CD14-positive monocyte (primary cell): ENCODE results near the gene SULT2B1. TPM values are rescaled to one million over a fixed set of nuclear protein-coding genes. Genes with fewer than 3 reads are reported as not detected.

Source experiments
- DNase-seq, 3 donors: peaks; one replicate each; pipeline ENCODE4 v3.0.0-alpha.2; 2011 to 2022
- H2AFZ ChIP-seq: 2 replicates; pipeline ENCODE4 v1.6.0; 2012; ENCODE audit warnings: mild to moderate bottlenecking, low read depth, low read length, inconsistent platforms; ENCODE audit not compliant: insufficient read depth, poor library complexity, severe bottlenecking
- H3K27ac ChIP-seq, 2 donors: 1 replicate in 1 of 2; 2 replicates in 1 of 2; pipeline ENCODE4 v1.5.1; 2012 to 2013; ENCODE audit warnings: low read length in 2 of 2, control low read depth in 1 of 2, inconsistent platforms in 1 of 2, low read depth in 1 of 2, mild to moderate bottlenecking in 1 of 2
- H3K27me3 ChIP-seq, 2 donors: one replicate each; pipeline versions ENCODE4 v1.6.0 to v1.6.1; 2011 to 2013; ENCODE audit warnings: low read length in 2 of 2; ENCODE audit not compliant: control insufficient read depth in 2 of 2, insufficient read depth in 2 of 2
- H3K36me3 ChIP-seq, 2 donors: replicated peaks in 1 of 2; 1 replicate in 1 of 2; 2 replicates in 1 of 2; pipeline versions ENCODE4 v1.5.1 to v1.6.1; 2012 to 2013; ENCODE audit warnings: low read length in 2 of 2, control low read depth in 1 of 2, inconsistent platforms in 1 of 2, mild to moderate bottlenecking in 1 of 2; ENCODE audit not compliant: insufficient read depth in 2 of 2, control insufficient read depth in 1 of 2
- H3K4me1 ChIP-seq, 2 donors: 1 replicate in 1 of 2; 2 replicates in 1 of 2; pipeline versions ENCODE4 v1.5.1 to v1.6.1; 2012 to 2013; ENCODE audit warnings: low read length in 2 of 2, control low read depth in 1 of 2, inconsistent platforms in 1 of 2, mild to moderate bottlenecking in 1 of 2, moderate library complexity in 1 of 2; ENCODE audit not compliant: insufficient read depth in 2 of 2, control insufficient read depth in 1 of 2
- H3K4me2 ChIP-seq: replicated peaks from 2 replicates; pipeline ENCODE3; 2012; ENCODE audit warnings: low read length, moderate library complexity, mild to moderate bottlenecking; ENCODE audit not compliant: poor library complexity, severe bottlenecking; ENCODE audit errors: extremely low read depth
- H3K4me3 ChIP-seq, 3 experiments: fragments of 200-600 bp in 1 of 3; sonication (generic) in 1 of 3; replicated peaks in 1 of 3; 1 replicate in 2 of 3; 2 replicates in 1 of 3; pipeline ENCODE4 v1.5.1; 2011 to 2013; ENCODE audit warnings: low read length in 3 of 3, mild to moderate bottlenecking in 3 of 3, control low read depth in 2 of 3, low read depth in 2 of 3, inconsistent platforms in 1 of 3, moderate library complexity in 1 of 3
- H3K79me2 ChIP-seq: 2 replicates; pipeline ENCODE4 v1.6.0; 2012; ENCODE audit warnings: mild to moderate bottlenecking, control low read depth, inconsistent platforms, low read length, moderate library complexity; ENCODE audit not compliant: insufficient read depth
- H3K9ac ChIP-seq: 2 replicates; pipeline ENCODE4 v1.6.0; 2017; ENCODE audit warnings: low read length, mild to moderate bottlenecking; ENCODE audit not compliant: insufficient read depth, poor library complexity, severe bottlenecking
- H3K9me3 ChIP-seq, 2 donors: replicated peaks in 1 of 2; 1 replicate in 1 of 2; 2 replicates in 1 of 2; pipeline versions ENCODE4 v1.5.1 to v1.6.1; 2012 to 2013; ENCODE audit warnings: low read length in 2 of 2, control low read depth in 1 of 2; ENCODE audit not compliant: control insufficient read depth in 1 of 2, insufficient read depth in 1 of 2
- H4K20me1 ChIP-seq: 2 replicates; pipeline ENCODE4 v1.6.0; 2012; ENCODE audit warnings: mild to moderate bottlenecking, low read length, control low read depth, moderate library complexity; ENCODE audit not compliant: insufficient read depth
- H3K27ac Mint-ChIP-seq, 7 donors: one replicate each; pipeline ENCODE4 v1.8.0; 2020; ENCODE audit warnings: mild to moderate bottlenecking in 7 of 7, mixed read lengths in 7 of 7, moderate library complexity in 6 of 7, inconsistent platforms in 2 of 7
- H3K27me3 Mint-ChIP-seq, 3 donors: one replicate each; pipeline ENCODE4 v1.8.0; 2021 to 2022; ENCODE audit warnings: low read depth in 3 of 3, mild to moderate bottlenecking in 3 of 3, mixed read lengths in 3 of 3, moderate library complexity in 3 of 3, inconsistent platforms in 1 of 3
- H3K36me3 Mint-ChIP-seq, 2 donors: one replicate each; pipeline ENCODE4 v1.8.0; 2020; ENCODE audit warnings: mixed read lengths in 2 of 2, inconsistent platforms in 1 of 2, mild to moderate bottlenecking in 1 of 2
- H3K4me1 Mint-ChIP-seq: one replicate; pipeline ENCODE4 v1.8.0; 2020; ENCODE audit warnings: mild to moderate bottlenecking, mixed read lengths
- H3K4me3 Mint-ChIP-seq, 2 donors: one replicate each; pipeline ENCODE4 v1.8.0; 2020; ENCODE audit warnings: mild to moderate bottlenecking in 2 of 2, mixed read lengths in 2 of 2, moderate library complexity in 1 of 2
- H3K9me3 Mint-ChIP-seq, 7 donors: one replicate each; pipeline ENCODE4 v1.8.0; 2020 to 2022; ENCODE audit warnings: mixed read lengths in 7 of 7, mild to moderate bottlenecking in 6 of 7, moderate library complexity in 6 of 7, inconsistent platforms in 2 of 7
- CTCF ChIP-seq: fragments of 200-600 bp; IDR thresholded peaks from one replicate; pipeline ENCODE4 v1.8.0; 2022; ENCODE audit warnings: antibody characterized with exemption, mild to moderate bottlenecking
- WGBS: methylation state at CpG from one replicate; pipeline ENCODE4 v1.1.5; 2013; ENCODE audit warnings: missing lambda C conversion rate; ENCODE audit not compliant: insufficient coverage; 5-methylcytosine and 5-hydroxymethylcytosine counted together
- intact Hi-C, 2 donors: fragments of 100-400 bp; cut with micrococcal nuclease; formaldehyde crosslinking; loops; one replicate each; pipeline versions ENCODE4 v1.15.0 to v1.15.1; 2023
- polyA plus RNA-seq, 3 donors: library from polyadenylated mRNA; depleted of rRNA in 1 of 3; unstranded in 2 of 3; stranded (reverse) in 1 of 3; fragments of 300-500 nt in 2 of 3; fragments of >200 nt in 1 of 3; fragmentation: Illumina TruSeq in 2 of 3; gene quantifications; 1 replicate in 2 of 3; 2 replicates in 1 of 3; pipeline ENCODE4 v1.2.3, GENCODE V29; 2012 to 2021

The SULT2B1 gene
- polyA plus RNA-seq, 3 donors: 0.09 to 0.40 TPM; not detected in 1

- H3K9ac ChIP-seq: no peak overlapping the region
- no peaks in the 10 kb centered on the region for H3K36me3 Mint-ChIP-seq
- no peaks in the 10 kb centered on the region for H3K9me3 ChIP-seq
- no peaks in the 10 kb centered on the region for H3K36me3 ChIP-seq
- H3K4me2 ChIP-seq: no peak overlapping the region
- no peak overlapping the region for H3K4me3 Mint-ChIP-seq
- WGBS: 87% methylated on average over 3 of the region's 5 CpGs
- no peaks in the 10 kb centered on the region for H3K9me3 Mint-ChIP-seq
- TF ChIP-seq CTCF: no peak
- H4K20me1 ChIP-seq: no peaks in the 10 kb centered on the region
- DNase-seq: peak in 1 of 3 donors; percentile 38
- no peak overlapping the region for H3K4me3 ChIP-seq
- peaks cover 11% of the 10 kb centered on the region for H3K4me1 Mint-ChIP-seq
- peaks cover 4 to 9% (median 6%) of the 10 kb centered on the region in 3 donors for H3K27me3 Mint-ChIP-seq
- no peaks in the 10 kb centered on the region for H3K79me2 ChIP-seq
- H2AFZ ChIP-seq: no peak overlapping the region
- H3K27ac ChIP-seq: no peak overlapping the region
- H3K4me1 ChIP-seq: peaks cover 10 to 12% of the 10 kb centered on the region in 2 donors
- H3K27ac Mint-ChIP-seq: no peak overlapping the region
- no peaks in the 10 kb centered on the region for H3K27me3 ChIP-seq
- intact Hi-C loops: no loop called here
These were observed 39.0 kb downstream of the SULT2B1 start for GRCh38 chr19:48591021-48591420.

GRCh38 chr19:48595171-48595570, 43.2 kb downstream of the SULT2B1 start:
- Mint-ChIP-seq H3K27ac (no peak overlapping the region), H3K4me1 (no peaks in the 10 kb centered on the region), H3K36me3 (no peaks in the 10 kb centered on the region), H3K4me3 (peak overlapping the region in 1 of 2 donors; percentile 14), H3K27me3 (peaks cover 6 to 14% (median 8%) of the 10 kb centered on the region in 3 donors), H3K9me3 (peaks cover 0 to 2% (median 0%) of the 10 kb centered on the region in 7 donors)
- intact Hi-C loops: no loop called here
- Histone ChIP-seq H4K20me1 (no peaks in the 10 kb centered on the region), H3K27ac (no peak overlapping the region), H3K4me1 (no peaks in the 10 kb centered on the region), H3K9me3 (no peaks in the 10 kb centered on the region), H3K27me3 (no peaks in the 10 kb centered on the region), H3K4me2 (no peak overlapping the region), H3K9ac (no peak overlapping the region), H3K79me2 (no peaks in the 10 kb centered on the region), H3K4me3 (no peak overlapping the region), H2AFZ (no peak overlapping the region), H3K36me3 (no peaks in the 10 kb centered on the region)
- TF ChIP-seq CTCF: no peak
- 80% methylated on average over 6 of the region's 9 CpGs for WGBS
- DNase-seq: no peak
